Stimulated activated CD4-positive, alpha-beta T cell treated with anti-CD3 and anti-CD28 coated beads, TNF-alpha, amount 100 ng/mL, for 24 hours (primary cell): ENCODE data around the gene NLGN4Y.

Experiments used
- DNase-seq, 3 experiments: peaks; one replicate each; pipeline ENCODE4 v3.0.0-alpha.2; 2020; ENCODE audit warnings: low read depth in 3 of 3

Gene NLGN4Y

DNA sequence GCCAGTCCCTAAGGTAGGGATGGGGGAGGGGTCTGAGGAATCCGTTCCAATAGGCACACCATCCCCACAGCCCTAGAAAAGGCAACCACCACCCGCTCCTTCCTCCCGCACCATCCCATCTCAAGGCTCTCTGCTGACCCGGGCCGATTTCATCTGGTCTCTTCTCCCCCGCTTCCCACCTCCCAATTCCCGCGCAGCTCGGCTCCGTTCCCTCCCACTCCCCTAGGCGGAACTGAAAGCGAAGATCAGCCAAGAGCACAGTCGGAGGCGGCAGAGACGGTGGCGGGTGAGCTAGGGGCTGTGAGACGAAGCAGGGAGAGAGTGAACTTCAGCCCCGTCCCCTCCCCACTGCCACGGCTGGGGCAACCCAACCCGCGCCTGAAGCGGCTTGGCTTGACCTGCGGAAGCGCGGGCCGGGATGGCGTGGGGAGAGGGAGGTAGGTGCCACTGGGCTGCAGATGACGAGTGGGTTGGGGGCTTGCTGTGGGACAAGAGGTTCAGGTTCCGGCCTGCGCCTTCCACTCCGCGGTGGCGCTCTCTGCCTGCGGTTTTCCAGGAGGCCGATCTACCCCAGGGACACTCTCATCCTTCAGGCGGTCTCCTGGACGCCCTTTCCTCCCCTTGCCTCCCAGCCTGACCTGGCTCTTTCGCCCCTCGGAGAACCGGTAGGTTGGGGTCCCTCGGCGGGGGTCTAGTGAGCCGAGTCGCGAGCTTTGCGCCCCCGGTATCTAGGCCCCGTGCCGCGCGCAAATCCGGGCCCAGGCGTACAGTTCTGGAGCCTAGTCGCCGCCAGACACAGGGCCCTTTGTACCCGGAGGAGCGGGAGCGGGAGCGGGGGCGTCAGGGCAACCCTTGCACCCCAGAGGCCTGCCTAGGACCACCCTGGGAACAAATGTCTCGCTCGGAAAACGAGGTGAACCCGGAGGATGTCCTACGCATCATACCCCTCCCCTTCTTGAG lies at the start of gene NLGN4Y:
TSS of gene NLGN4Y (plus strand) at position 258 of the 960 bp plus-strand sequence. CDS start 97,591 bp downstream, outside the sequence.
- DNase-seq: peak in 1 of 3 experiments; percentile 11

DNA sequence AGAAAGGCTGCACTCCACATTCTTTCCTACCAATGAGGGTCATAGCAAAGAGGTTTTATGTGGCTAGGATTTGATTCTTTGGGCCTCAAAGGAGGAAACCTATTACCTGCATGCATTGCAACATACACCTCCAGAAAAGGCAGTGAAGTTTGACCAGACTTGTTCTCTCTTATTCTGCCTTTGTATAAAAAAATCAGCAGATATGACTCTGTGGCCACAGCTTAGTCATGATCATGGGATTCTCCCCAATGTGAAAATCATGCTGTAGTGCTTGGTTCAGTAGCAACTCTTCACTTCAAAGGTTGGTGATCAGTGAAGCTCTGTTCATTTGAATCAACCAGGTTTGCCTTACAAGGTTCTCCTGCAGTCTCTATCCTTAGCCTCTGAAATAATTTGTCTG lies 38.4 kb upstream of the NLGN4Y start:
- DNase-seq: no peak

DNA sequence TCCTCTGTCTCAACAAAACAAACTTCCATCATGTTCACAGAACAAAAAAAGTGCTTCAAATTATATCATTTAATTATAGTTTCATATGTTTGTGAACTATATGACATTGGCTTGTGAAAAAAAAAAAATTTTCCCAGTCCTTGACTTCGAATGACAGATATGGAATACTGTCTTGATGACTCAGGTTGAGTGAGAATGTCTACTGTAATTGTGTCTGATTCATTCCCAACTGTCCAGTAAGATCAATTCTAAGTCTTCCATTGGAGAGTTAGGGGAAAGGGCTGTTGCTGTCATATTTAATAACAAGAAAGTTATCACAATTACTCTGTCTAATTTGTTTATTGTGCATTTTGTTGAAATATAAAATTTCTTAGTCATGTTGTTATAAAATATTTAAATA lies 34.1 kb upstream of the NLGN4Y start:
- DNase-seq: no peak

DNA sequence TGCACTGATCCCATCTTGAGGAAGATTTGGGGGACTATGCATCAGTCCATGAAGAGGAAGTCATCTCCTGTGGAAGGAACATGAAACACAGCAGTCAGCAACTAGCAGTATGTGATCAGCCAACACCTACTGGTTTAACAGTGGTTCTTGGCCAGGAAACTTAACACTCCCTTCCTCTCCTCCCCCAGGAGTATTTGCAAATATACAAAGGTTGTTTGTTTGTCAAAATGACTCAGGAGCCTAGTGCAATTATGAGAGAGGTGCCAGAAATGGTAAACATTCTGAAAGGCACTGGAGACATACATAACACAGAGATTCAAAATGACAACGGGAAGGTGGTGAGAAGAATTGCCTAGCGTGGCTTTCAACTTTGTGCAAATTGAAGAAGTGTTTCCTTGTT lies 26.3 kb upstream of the NLGN4Y start:
- no peak for DNase-seq

DNA sequence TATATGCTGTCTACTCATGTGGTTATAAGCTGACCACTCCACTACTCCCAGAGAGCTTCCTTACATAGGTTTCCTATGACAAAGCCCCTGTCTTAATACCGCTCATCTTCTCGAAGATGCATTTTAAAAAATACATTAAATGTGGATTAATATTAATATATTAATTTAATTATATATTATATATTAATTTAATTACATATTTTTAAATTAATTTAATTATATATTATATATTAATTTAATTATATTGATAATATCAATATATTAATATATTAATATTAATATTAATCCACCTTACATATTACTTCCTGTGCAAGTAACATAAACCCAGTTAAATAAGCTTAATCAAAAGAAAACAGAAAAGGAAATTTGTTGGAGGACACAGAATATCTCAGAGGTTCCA lies 19.7 kb upstream of the NLGN4Y start:
- no peak for DNase-seq

DNA sequence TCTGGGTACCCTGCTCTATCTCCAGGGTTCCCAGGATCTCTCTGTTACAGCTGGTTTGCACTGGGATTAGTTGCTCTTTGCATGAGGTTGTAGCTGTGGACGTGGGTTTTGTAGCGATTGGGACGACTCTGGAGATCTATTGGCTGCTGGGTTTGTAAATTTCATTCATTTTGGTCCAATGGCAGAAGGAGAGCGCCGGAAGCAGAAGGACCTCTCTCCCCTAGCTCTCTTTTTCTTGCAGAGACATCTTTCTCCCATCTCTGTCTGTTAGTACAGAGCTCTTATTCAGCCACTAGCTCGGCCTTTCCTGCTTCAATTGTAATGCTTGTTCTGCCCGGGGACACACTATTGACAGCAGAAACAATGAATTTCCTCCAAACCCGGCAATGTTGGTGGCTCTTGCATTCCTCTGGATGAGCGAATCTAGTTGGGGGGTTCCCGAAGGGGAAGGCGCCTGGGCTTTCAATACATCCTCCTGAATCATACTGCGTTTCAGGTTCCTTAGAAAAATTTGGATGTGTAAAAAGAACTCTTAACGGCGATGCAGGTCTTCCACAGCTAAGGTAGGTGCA lies 1.9 kb upstream of the NLGN4Y start:
- DNase-seq: no peak

DNA sequence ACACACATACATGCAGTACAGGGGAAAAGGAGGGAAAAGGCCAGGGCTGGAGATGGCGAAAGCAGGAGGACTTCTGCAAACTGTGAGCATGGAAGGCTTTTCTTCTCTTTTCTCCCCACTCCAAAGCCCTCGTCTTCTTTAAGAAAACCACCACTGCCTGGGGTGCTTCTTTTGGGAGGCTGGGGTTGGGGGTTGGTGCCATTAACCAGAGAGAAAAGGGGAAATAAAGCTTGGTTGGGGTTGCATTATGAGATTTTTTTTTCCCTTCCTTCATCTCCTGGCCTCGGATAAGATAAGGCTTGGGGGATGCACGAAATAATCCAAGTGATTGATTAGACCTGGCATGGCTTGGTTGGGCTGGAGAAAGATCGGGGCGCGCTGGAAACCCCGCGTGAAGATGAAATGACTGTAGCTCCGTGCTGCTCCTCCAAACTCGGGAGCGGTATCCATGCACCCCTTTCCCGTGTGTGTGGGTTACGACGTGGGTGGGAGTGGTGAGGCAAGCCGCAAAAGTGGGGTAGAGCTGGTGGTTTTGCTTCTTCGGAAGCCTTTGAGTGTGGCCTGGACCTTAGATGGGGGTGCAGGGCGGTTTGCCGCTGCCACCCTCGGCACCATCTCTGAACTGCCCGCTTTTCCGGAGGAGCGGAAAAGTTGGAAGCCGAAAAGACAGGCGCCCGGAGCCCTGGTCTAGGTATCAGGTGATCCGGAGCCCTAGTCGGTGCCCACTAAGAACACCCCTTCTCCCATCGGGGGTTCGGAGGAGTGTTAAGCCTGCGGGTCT lies 648 bp upstream of the NLGN4Y start:
- DNase-seq: peak in 1 of 3 experiments; percentile 6

DNA sequence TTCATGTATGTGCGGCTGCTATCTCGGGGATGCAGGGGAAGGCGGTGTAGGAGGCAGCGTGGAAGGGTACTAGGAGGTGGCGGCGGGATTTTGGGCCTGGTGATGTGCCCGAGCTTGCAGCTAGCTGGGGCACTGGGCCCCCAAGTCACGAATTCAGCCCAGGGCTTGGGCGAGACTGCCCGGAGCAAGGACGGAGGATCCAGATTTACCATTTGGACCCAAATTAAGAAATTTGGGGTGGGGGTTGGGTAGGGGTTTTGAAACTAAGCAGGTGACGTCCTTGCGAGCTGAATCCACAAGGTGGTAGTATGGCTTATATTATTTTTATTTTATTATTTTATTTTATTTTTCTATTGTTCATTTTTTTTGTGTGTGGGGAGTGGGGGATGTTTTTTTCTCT lies 986 bp downstream of the NLGN4Y start:
- no peak for DNase-seq

DNA sequence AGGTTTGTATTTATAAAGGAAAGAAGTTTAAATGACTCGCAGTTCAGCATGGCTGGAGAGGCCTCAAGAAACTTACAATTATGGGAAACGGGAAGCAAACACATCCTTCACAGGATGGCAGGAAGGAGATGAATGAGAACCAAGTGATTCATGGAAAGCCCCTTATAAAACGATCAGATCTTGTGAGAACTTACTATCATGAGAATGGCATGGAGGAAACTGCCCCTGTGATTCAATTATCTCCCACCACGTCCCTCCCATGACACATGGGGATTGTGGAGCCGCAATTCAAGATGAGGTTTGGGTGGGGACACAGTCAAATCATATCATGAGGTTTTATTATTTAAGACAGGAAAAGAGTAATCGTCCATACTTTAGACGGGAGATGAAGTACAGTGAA lies 4.0 kb downstream of the NLGN4Y start:
- no peak for DNase-seq

DNA sequence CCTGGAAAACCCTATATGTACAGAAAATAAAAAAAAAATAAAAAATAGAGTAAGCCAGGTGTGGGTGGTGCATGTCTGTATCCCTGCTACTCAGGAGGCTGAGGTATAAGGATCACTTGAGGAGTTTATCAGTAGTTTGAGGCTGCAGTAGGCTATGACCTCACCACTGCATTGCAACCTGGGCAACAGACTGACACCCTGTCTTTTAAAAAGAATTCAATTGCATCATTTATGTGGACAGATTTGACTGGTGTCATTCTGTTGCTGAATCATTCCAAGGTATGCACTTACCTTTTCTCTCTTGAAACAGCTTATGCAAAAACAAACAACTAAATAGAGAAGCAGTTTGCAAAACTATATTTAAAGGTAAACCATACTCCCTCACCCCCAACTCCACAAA lies 12.4 kb downstream of the NLGN4Y start:
- no peak for DNase-seq

DNA sequence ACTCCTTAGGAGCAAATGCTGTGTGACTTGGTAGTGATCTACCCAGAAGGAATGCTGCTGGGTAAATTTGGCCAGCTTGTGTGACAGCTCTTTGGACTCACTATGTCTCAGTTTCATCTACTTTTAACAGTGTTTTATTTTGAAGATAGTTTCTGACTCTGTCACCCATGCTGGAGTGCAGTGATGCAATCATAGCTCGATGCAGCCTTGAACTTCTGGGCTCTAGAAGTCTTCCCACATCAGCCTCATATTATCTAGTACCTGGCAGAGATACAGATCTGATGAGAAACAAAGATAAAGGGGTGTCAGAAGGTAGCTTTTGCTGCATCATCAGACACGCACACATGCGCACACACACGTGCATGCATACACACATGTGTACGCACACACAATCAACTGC lies 19.2 kb downstream of the NLGN4Y start:
- DNase-seq: no peak

DNA sequence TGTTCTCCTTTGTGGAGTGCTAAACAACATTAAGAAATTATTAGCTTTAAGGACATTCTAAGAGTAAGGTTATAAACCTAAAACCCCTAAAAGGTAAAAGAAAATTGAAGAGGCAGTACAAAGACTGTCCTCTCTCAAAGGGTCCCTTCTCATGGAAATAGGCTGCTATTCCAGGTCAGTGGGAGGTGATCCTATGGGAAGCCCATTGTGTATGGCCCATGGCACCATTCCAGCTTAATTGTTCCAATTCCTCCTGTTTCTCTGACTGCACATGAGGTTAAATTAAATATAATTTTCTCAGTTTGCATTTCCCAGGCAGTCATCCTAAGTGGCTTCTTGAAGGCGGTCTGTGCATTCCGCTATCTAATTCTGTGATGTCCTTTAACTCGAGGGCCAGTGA lies 57.0 kb downstream of the NLGN4Y start:
- DNase-seq: no peak

DNA sequence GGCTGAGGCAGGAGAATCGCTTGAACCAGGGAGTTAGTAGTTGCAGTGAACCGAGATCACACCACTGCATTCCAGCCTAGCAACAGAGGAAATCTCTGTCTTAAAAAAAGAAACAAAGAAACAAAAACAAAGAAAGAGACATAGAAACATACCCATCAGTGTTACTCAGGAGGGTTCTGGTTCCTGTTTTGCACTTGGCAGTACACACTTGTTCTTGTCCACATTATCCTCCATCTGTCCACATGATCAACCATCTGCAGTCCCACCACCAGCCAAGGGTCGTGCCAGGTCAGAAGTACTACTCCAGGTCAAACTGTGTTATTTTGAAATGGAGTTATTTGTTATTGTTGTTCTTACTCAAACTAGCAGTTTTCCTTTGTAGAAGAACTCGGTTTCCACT lies 62.4 kb downstream of the NLGN4Y start:
- no peak for DNase-seq

DNA sequence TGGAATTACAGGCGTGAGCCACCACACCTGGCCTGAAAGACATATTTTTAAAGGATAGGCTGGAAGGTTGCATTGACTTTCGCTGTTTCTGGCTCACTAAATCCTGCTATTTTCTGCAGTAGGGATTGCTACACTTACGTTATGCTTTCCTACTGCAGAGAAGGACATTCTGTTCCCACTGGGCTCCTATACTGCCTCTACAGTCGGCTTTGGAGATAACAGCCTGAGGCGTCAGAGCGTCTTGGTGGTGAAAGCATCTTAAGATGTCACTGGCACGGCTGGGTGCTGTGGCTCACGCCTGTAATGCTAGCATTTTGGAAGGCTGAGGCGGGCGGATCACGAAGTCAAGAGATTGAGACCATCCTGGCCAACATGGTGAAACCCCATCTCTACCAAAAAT lies 77.0 kb downstream of the NLGN4Y start:
- DNase-seq: no peak

DNA sequence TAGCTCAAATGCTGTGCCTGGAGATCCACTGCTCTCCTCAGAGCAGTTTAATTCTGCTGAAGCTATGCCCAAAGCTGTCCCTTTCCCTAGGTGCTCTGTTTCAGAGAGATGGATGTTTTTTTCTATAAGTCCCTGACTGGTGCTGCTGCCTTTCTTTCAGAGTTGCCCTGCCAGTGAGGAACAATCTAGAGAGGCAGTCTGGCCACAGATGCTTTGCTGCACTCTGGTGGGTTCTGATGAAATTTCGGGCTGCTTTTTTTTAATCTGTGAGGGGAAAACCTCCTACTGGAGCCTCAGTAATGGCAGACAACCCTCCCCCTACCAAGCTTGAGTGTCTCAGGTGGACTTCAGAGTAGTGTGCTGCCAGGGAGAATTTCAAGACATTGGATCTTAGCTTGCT lies 93.3 kb downstream of the NLGN4Y start:
- no peak for DNase-seq

DNA sequence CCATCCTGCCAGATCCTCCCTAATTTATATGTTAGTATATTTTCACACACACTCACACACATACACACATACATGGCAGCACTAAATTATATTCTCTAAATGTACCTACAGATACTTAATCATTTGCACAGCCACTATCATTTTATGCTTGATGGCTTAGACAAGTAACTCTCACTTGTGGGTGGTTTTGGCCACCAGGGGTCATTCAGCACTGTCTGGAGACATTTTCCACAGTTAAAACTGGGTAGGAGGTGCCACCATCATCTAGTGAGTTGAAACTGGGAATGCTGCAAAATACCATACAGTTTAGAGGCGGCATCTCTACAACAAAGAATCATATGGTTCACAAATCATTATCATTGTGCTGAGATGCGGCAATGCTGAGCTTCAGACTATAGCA lies 94.2 kb downstream of the NLGN4Y start:
- DNase-seq: no peak

DNA sequence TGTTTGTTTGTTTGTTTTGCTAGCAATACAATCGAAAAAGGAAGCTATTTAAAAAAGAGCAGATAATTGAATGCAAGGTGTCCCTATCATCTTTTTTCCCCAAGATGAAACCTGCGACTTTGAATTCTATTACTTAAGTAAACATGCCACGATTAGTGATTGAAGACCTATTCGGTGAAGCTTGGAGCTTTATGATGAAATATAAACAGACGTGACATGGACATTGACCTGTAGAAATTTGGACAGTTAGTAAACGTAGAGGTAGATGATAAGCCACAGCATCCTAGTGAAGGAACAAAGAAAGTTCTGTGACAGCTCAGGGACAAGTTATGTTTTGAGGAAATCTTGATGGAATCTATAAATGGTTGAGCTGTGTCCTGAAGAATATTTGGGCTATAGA lies 103.9 kb downstream of the NLGN4Y start:
- DNase-seq: no peak

DNA sequence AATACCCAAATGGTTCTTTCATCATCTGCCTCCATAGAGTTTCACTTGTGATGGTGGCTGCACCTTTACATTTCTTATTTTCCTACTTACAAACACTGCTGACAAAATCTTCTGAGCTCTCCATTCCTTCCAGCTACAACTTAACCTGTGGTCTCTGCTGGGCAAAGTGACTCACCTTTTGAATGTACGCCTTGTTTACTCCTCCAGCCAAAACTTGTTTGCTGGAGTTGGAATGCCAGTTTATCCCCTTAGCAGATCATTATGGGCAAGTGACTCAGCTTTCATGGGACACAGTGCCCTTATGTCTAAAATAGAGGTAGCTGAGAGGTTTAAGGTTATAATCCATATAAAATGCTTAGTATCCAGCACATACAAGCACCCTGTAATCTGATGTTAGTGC lies 107.3 kb downstream of the NLGN4Y start:
- no peak for DNase-seq

DNA sequence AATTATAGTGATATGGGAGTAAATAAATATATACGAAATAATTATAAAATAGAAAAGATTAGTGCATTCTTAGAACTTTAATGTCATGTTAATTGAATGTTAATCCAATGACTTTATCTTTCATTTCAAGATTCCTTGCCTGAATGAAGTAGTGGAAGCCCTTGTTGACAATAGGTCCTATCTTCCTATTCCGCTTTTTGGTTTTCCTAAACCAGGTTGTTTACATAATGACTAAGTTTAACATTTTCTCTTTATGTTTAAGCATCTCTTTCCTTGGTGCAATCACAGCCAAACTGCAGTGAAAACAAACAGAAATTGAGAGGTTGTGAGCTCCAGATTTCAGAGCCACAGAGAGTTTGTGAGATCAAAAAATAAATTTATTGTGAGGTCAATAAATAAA lies 109.4 kb downstream of the NLGN4Y start:
- no peak for DNase-seq

DNA sequence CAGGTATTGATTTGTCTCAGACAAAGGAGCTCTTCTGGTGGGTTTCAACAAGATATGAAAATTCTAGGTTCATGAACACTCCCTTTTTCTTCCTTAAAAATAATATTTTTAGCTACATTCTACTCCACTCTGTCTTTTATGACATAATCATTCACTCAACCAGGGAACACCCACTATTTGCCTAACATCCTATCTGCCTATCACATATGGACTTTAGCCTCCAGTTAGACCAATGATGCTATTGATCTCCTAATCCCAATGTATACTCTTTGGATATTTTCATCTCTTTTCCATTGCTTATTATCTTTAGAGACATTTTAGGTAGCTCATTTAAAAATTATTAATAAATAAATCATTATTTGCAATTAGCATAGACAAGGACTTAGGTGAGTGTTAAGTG lies 110.6 kb downstream of the NLGN4Y start:
- no peak for DNase-seq

DNA sequence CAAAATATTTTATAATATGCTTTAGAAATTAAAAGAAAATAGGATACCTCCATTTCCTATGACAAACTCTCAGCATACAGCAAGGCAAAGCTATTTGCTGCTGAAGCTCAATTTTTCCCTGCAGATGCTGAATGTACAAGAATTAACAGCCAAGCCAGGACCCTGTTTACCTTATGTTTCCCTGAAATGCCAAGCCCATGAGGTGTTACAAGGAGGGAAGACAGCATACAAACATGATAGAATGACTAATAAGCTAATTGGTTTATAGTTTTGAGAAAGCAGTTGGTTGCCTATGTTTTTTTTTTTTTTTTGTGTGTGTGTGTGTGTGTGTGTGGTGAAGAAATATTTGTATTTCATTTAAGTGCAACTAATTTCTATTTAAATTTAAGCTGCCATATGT lies 113.2 kb downstream of the NLGN4Y start:
- DNase-seq: no peak

DNA sequence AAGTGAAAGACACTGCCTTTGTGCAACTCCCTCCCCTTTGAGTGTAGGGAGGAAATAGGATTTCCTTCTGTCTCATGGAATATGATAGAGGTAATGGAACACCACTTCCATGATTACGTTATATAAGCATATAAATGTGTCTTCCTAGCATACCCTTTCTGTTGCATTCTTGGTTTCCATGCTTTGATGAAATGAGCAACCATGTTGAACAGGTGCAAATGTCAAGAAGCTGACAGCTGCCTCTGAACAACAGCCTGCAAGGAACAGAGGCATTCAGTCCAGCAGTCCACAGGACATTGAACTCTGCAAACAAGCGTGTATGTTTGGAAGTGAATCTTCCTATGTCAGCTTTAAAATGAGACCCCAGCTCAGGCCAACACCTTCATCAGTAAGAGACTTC lies 117.5 kb downstream of the NLGN4Y start:
- no peak for DNase-seq
